Esophagus squamous epithelium (tissue), 4 donors: ENCODE results near the gene GEMIN5.

Experiments used
- POLR2A ChIP-seq, 4 donors: fragments of 450-650 bp; IDR thresholded peaks; one replicate each; pipeline ENCODE4 v1.6.1; 2017; ENCODE audit warnings: antibody characterized with exemption in 4 of 4, mild to moderate bottlenecking in 4 of 4, moderate library complexity in 3 of 4
- TF ChIP-seq, protein P1 (sequence below), 6 experiments: fragments of 450-650 bp in 4 of 6; fragments of 200-600 bp in 2 of 6; sonication (generic) in 2 of 6; IDR thresholded peaks; one replicate each; pipeline ENCODE4 v1.5.1; 2016 to 2019; ENCODE audit warnings: antibody characterized with exemption in 6 of 6, mild to moderate bottlenecking in 4 of 6, moderate library complexity in 4 of 6

DNA sequence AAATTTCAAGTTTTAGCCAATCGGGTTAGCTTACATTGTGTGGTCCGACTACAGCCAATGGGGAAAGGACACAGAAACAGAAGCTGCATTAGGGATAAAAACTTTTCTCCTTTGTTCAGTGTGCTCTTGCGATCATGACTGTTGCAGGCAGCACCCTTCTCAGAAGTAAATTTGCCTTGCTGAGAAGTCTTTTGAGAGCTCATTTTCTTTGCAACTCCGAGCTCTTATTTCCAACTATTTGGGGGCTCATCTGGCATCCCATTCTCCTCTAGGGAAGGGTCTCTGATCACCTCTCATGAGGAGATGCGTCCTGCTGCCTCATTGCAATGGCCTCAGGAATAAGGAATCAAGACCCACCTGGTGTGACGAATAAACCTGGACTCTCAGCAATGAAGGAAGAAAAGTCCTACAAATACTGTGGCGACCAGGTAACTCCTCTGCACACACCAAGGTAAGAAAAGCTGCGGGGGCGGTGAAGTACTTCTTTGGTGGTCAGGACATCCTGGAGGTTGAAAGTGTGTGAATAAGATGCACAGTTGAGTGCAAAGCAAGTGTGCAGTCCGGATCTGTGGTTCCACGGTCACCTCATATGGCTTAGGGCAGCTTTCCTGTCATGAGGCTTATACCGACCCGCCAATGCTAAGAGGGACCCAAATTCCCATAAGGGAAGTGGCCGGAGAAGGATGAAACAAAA lies 59.2 kb downstream of the GEMIN5 start:
- TF ChIP-seq, protein P1, sequence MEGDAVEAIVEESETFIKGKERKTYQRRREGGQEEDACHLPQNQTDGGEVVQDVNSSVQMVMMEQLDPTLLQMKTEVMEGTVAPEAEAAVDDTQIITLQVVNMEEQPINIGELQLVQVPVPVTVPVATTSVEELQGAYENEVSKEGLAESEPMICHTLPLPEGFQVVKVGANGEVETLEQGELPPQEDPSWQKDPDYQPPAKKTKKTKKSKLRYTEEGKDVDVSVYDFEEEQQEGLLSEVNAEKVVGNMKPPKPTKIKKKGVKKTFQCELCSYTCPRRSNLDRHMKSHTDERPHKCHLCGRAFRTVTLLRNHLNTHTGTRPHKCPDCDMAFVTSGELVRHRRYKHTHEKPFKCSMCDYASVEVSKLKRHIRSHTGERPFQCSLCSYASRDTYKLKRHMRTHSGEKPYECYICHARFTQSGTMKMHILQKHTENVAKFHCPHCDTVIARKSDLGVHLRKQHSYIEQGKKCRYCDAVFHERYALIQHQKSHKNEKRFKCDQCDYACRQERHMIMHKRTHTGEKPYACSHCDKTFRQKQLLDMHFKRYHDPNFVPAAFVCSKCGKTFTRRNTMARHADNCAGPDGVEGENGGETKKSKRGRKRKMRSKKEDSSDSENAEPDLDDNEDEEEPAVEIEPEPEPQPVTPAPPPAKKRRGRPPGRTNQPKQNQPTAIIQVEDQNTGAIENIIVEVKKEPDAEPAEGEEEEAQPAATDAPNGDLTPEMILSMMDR (IDR thresholded peaks at IDR 0.05) = no peak
- TF ChIP-seq POLR2A (IDR thresholded peaks at IDR 0.05) = no peak
